ENCODE results near the gene PAN3. TPM values are rescaled to one million over a fixed set of nuclear protein-coding genes. Genes with fewer than 3 reads are reported as not detected.

The PAN3 gene
- total and polyA plus RNA-seq, 4 experiments from 2014 or later: 2.8 to 66.7 (median 36.4) TPM

GRCh38 chr13:28204043-28204442 lies 65.7 kb downstream of the PAN3 start:
- intact Hi-C loops (cut with micrococcal nuclease): loop anchor here (5.0 kb wide), 1 partner anchor 67 kb away; the partner anchor contains the start of gene PAN3
- H3K4me3 Mint-ChIP-seq: peak overlapping the region in 2 of 8 donors; percentile 14 to 30
- Histone ChIP-seq H3K36me3 (ENCODE audit: insufficient read depth, low read length) (no peaks in the 10 kb centered on the region), H3K9me3 (ENCODE audit: control insufficient read depth in 1 of 2, low read length in 2 of 2) (no peaks in the 10 kb centered on the region), H3K27me3 (ENCODE audit: insufficient read depth, low read length) (no peaks in the 10 kb centered on the region), H3K27ac (ENCODE audit: low read depth, low read length) (no peak overlapping the region), H3K4me3 (ENCODE audit: low read length in 2 of 2) (no peak overlapping the region), H3K4me1 (ENCODE audit: insufficient read depth, low read length) (peaks cover 12% of the 10 kb centered on the region)
- H3K27ac Mint-ChIP-seq: peak overlapping the region in 2 of 7 donors; percentile 31 to 56
- H3K36me3 Mint-ChIP-seq: peaks cover 35 to 43% of the 10 kb centered on the region in 2 donors
- no peaks in the 10 kb centered on the region for H3K27me3 Mint-ChIP-seq
- no peak for DNase-seq
- no peaks in the 10 kb centered on the region for H3K9me3 Mint-ChIP-seq
- ChIA-PET CTCF (ENCODE audit: partially characterized antibody) (interaction anchor here (0.7 kb wide), 1 partner anchor 78 kb away, joined by 3 read pairs; no protein-coding TSS in a partner anchor), POLR2A (ENCODE audit: partially characterized antibody) (interaction anchor here (0.9 kb wide), 1 partner anchor 64 kb away, joined by 3 read pairs; no protein-coding TSS in a partner anchor)
- H3K4me1 Mint-ChIP-seq: peaks cover 21 to 40% (median 34%) of the 10 kb centered on the region in 4 donors

GRCh38 chr13:28204690-28205443 lies 66.5 kb downstream of the PAN3 start:
- Mint-ChIP-seq H3K4me3 (peak overlapping the region in 1 of 8 donors; percentile 24), H3K27ac (peak overlapping the region in 2 of 7 donors; percentile 49 to 61), H3K27me3 (no peaks in the 10 kb centered on the region), H3K9me3 (no peaks in the 10 kb centered on the region), H3K36me3 (peaks cover 38 to 44% of the 10 kb centered on the region in 2 donors), H3K4me1 (peaks cover 21 to 43% (median 36%) of the 10 kb centered on the region in 4 donors)
- Histone ChIP-seq H3K36me3 (ENCODE audit: insufficient read depth, low read length) (no peaks in the 10 kb centered on the region), H3K27me3 (ENCODE audit: insufficient read depth, low read length) (no peaks in the 10 kb centered on the region), H3K4me1 (ENCODE audit: insufficient read depth, low read length) (peaks cover 12% of the 10 kb centered on the region), H3K9me3 (ENCODE audit: control insufficient read depth in 1 of 2, low read length in 2 of 2) (no peaks in the 10 kb centered on the region), H3K27ac (ENCODE audit: low read depth, low read length) (no peak overlapping the region), H3K4me3 (ENCODE audit: low read length in 2 of 2) (no peak overlapping the region)
- ChIA-PET CTCF (ENCODE audit: partially characterized antibody) (no interaction called here), POLR2A (ENCODE audit: partially characterized antibody) (no interaction called here)
- intact Hi-C loops (cut with micrococcal nuclease): loop anchor here (5.0 kb wide), 1 partner anchor 68 kb away; the partner anchor contains the start of gene PAN3
- no peak for DNase-seq

GRCh38 chr13:28218679-28219078 lies 80.3 kb downstream of the PAN3 start:
- CTCF ChIA-PET (ENCODE audit: partially characterized antibody): no interaction called here
- no peaks in the 10 kb centered on the region for H3K36me3 ChIP-seq (ENCODE audit: insufficient read depth, low read length)
- H3K4me1 Mint-ChIP-seq: peaks cover 0 to 12% (median 4%) of the 10 kb centered on the region in 4 donors

GRCh38 chr13:28219408-28220099 lies 81.2 kb downstream of the PAN3 start:
- H3K27me3 Mint-ChIP-seq: no peaks in the 10 kb centered on the region
- intact Hi-C loops (cut with micrococcal nuclease): no loop called here
- H3K27ac Mint-ChIP-seq: no peak overlapping the region
- Histone ChIP-seq H3K27ac (ENCODE audit: low read depth, low read length) (no peak overlapping the region), H3K27me3 (ENCODE audit: insufficient read depth, low read length) (no peaks in the 10 kb centered on the region), H3K4me3 (ENCODE audit: low read length in 2 of 2) (no peak overlapping the region), H3K36me3 (ENCODE audit: insufficient read depth, low read length) (no peaks in the 10 kb centered on the region), H3K9me3 (ENCODE audit: control insufficient read depth in 1 of 2, low read length in 2 of 2) (no peaks in the 10 kb centered on the region), H3K4me1 (ENCODE audit: insufficient read depth, low read length) (no peaks in the 10 kb centered on the region)
- no peak overlapping the region for H3K4me3 Mint-ChIP-seq
- CTCF ChIA-PET (ENCODE audit: partially characterized antibody): no interaction called here
- H3K9me3 Mint-ChIP-seq: no peaks in the 10 kb centered on the region
- peaks cover 0 to 9% (median 4%) of the 10 kb centered on the region in 4 donors for H3K4me1 Mint-ChIP-seq
- peaks cover 15 to 24% of the 10 kb centered on the region in 2 donors for H3K36me3 Mint-ChIP-seq
- POLR2A ChIA-PET (ENCODE audit: partially characterized antibody): no interaction called here
- no peak for DNase-seq

More at GRCh38 chr13:28218679-28219078, 80.3 kb downstream of the PAN3 start:
- intact Hi-C loops (cut with micrococcal nuclease): no loop called here
- Histone ChIP-seq H3K27me3 (ENCODE audit: insufficient read depth, low read length) (no peaks in the 10 kb centered on the region), H3K27ac (ENCODE audit: low read depth, low read length) (no peak overlapping the region), H3K4me3 (ENCODE audit: low read length in 2 of 2) (no peak overlapping the region), H3K9me3 (ENCODE audit: control insufficient read depth in 1 of 2, low read length in 2 of 2) (no peaks in the 10 kb centered on the region), H3K4me1 (ENCODE audit: insufficient read depth, low read length) (no peaks in the 10 kb centered on the region)
- Mint-ChIP-seq H3K9me3 (no peaks in the 10 kb centered on the region), H3K36me3 (peaks cover 15 to 24% of the 10 kb centered on the region in 2 donors), H3K27ac (no peak overlapping the region), H3K4me3 (no peak overlapping the region), H3K27me3 (no peaks in the 10 kb centered on the region)
- DNase-seq: no peak
- POLR2A ChIA-PET (ENCODE audit: partially characterized antibody): no interaction called here

GRCh38 chr13:28220166-28220565 lies 81.8 kb downstream of the PAN3 start:
- peaks cover 14 to 21% of the 10 kb centered on the region in 2 donors for H3K36me3 Mint-ChIP-seq
- Histone ChIP-seq H3K27ac (ENCODE audit: low read depth, low read length) (no peak overlapping the region), H3K36me3 (ENCODE audit: insufficient read depth, low read length) (no peaks in the 10 kb centered on the region), H3K4me3 (ENCODE audit: low read length in 2 of 2) (no peak overlapping the region), H3K27me3 (ENCODE audit: insufficient read depth, low read length) (no peaks in the 10 kb centered on the region), H3K4me1 (ENCODE audit: insufficient read depth, low read length) (no peaks in the 10 kb centered on the region), H3K9me3 (ENCODE audit: control insufficient read depth in 1 of 2, low read length in 2 of 2) (no peaks in the 10 kb centered on the region)
- H3K27me3 Mint-ChIP-seq: no peaks in the 10 kb centered on the region
- no peak overlapping the region for H3K27ac Mint-ChIP-seq
- no peak for DNase-seq
- intact Hi-C loops (cut with micrococcal nuclease): no loop called here
- POLR2A ChIA-PET (ENCODE audit: partially characterized antibody): no interaction called here
- peaks cover 0 to 7% (median 4%) of the 10 kb centered on the region in 4 donors for H3K4me1 Mint-ChIP-seq
- no peaks in the 10 kb centered on the region for H3K9me3 Mint-ChIP-seq
- no peak overlapping the region for H3K4me3 Mint-ChIP-seq
- CTCF ChIA-PET (ENCODE audit: partially characterized antibody): no interaction called here

GRCh38 chr13:28229522-28230411 lies 91.4 kb downstream of the PAN3 start:
- POLR2A ChIA-PET (ENCODE audit: partially characterized antibody): no interaction called here
- Histone ChIP-seq H3K9me3 (ENCODE audit: control insufficient read depth in 1 of 2, low read length in 2 of 2) (no peaks in the 10 kb centered on the region), H3K27me3 (ENCODE audit: insufficient read depth, low read length) (no peaks in the 10 kb centered on the region), H3K4me1 (ENCODE audit: insufficient read depth, low read length) (no peaks in the 10 kb centered on the region), H3K27ac (ENCODE audit: low read depth, low read length) (no peak overlapping the region), H3K36me3 (ENCODE audit: insufficient read depth, low read length) (no peaks in the 10 kb centered on the region), H3K4me3 (ENCODE audit: low read length in 2 of 2) (no peak overlapping the region)
- CTCF ChIA-PET (ENCODE audit: partially characterized antibody): no interaction called here
- intact Hi-C loops (cut with micrococcal nuclease): no loop called here
- Mint-ChIP-seq H3K36me3 (peaks cover 22 to 39% of the 10 kb centered on the region in 2 donors), H3K4me3 (no peak overlapping the region), H3K27me3 (no peaks in the 10 kb centered on the region), H3K9me3 (no peaks in the 10 kb centered on the region), H3K27ac (peak overlapping the region in 2 of 7 donors; percentile 17 to 25), H3K4me1 (peaks cover 3 to 10% (median 8%) of the 10 kb centered on the region in 4 donors)
- no peak for DNase-seq
